Brain microvascular endothelial cell (primary cell): ENCODE data around the gene CD163.

Source experiments
- DNase-seq: peaks from one replicate; pipeline ENCODE4 v3.0.0-alpha.2; 2020
- H3K27ac ChIP-seq: fragments of 250-450 bp; sonication (Bioruptor Pico); 2 replicates; pipeline ENCODE4 v1.5.1; 2020; ENCODE audit warnings: mild to moderate bottlenecking, moderate library complexity
- H3K27me3 ChIP-seq: fragments of 250-450 bp; sonication (Bioruptor Pico); replicated peaks from 2 replicates; pipeline ENCODE4 v1.5.1; 2020; ENCODE audit warnings: mild to moderate bottlenecking
- H3K36me3 ChIP-seq: fragments of 250-450 bp; sonication (Bioruptor Pico); replicated peaks from 2 replicates; pipeline ENCODE4 v1.5.1; 2020; ENCODE audit warnings: mild to moderate bottlenecking
- H3K4me3 ChIP-seq: 2 replicates; pipeline ENCODE4 v1.5.1; 2011; ENCODE audit warnings: low read depth, mild to moderate bottlenecking, control low read depth, low read length, moderate library complexity
- CTCF ChIP-seq: IDR thresholded peaks from 2 replicates; pipeline ENCODE4 v1.5.1; 2011; ENCODE audit warnings: low read depth, mild to moderate bottlenecking, moderate library complexity, low read length, control low read depth, inconsistent platforms; ENCODE audit errors: missing control alignments
- in situ Hi-C: cut with HindIII; loops from 2 replicates; pipeline ENCODE4 v1.10.0; 2017; ENCODE audit warnings: low sequenced_read_pairs, low pct_ligation_motif_present

Gene CD163

GRCh38 chr12:7502612-7503011, 965 bp downstream of the CD163 start:
- Histone ChIP-seq H3K4me3 (no peak overlapping the region), H3K36me3 (no peaks in the 10 kb centered on the region), H3K27ac (no peak overlapping the region), H3K27me3 (no peaks in the 10 kb centered on the region)
- TF ChIP-seq CTCF: no peak
- no peak for DNase-seq
- in situ Hi-C loops: no loop called here

GRCh38 chr12:7501031-7501588, 2.5 kb downstream of the CD163 start:
- no peak for TF ChIP-seq CTCF
- Histone ChIP-seq H3K27me3 (no peaks in the 10 kb centered on the region), H3K4me3 (no peak overlapping the region), H3K36me3 (no peaks in the 10 kb centered on the region), H3K27ac (no peak overlapping the region)
- in situ Hi-C loops: no loop called here
- DNase-seq: peak; percentile 32

GRCh38 chr12:7499636-7500035, 3.9 kb downstream of the CD163 start:
- in situ Hi-C loops: no loop called here
- Histone ChIP-seq H3K27ac (no peak overlapping the region), H3K27me3 (no peaks in the 10 kb centered on the region), H3K36me3 (no peaks in the 10 kb centered on the region), H3K4me3 (no peak overlapping the region)
- TF ChIP-seq CTCF: no peak
- no peak for DNase-seq

GRCh38 chr12:7498809-7499208, 4.8 kb downstream of the CD163 start:
- Histone ChIP-seq H3K27me3 (no peaks in the 10 kb centered on the region), H3K4me3 (no peak overlapping the region), H3K27ac (peak overlapping the region; percentile 6), H3K36me3 (no peaks in the 10 kb centered on the region)
- no peak for TF ChIP-seq CTCF
- in situ Hi-C loops: no loop called here
- DNase-seq: peak; percentile 74

- no peak for DNase-seq
- Histone ChIP-seq H3K36me3 (no peaks in the 10 kb centered on the region), H3K27me3 (no peaks in the 10 kb centered on the region), H3K27ac (no peak overlapping the region), H3K4me3 (no peak overlapping the region)
- no peak for TF ChIP-seq CTCF
- in situ Hi-C loops: no loop called here
Measured at GRCh38 chr12:7497661-7498060, 5.9 kb downstream of the CD163 start.

- H3K27ac ChIP-seq: no peak overlapping the region
- no peak for TF ChIP-seq CTCF
- in situ Hi-C loops: no loop called here
Measured at GRCh38 chr12:7496451-7496850, 7.1 kb downstream of the CD163 start.

More at GRCh38 chr12:7496451-7496850, 7.1 kb downstream of the CD163 start:
- Histone ChIP-seq H3K4me3 (no peak overlapping the region), H3K36me3 (no peaks in the 10 kb centered on the region), H3K27me3 (no peaks in the 10 kb centered on the region)
- no peak for DNase-seq
